Right lung (tissue), 5 donors: ENCODE measurements around the gene FITM1. TPM values are rescaled to one million over a fixed set of nuclear protein-coding genes. Genes with fewer than 3 reads are reported as not detected.
"Not testable (repeated sequence)": the region's sequence is repeated elsewhere in the genome, so short reads cannot be mapped to it uniquely, and the experiment has no call there.

ENCODE experiments used
- DNase-seq, 2 donors: peaks; one replicate each; pipeline ENCODE4 v3.0.0-alpha.2; 2013
- polyA plus RNA-seq, 5 donors: library from polyadenylated mRNA; unstranded; fragments of 120-200 nt; gene quantifications; one replicate each; pipeline versions ENCODE4 v1.2.1 to v1.2.3, GENCODE V29; 2013; ENCODE audit warnings: inconsistent platforms in 1 of 5, low replicate concordance in 1 of 5; ENCODE audit not compliant: insufficient read length in 5 of 5, insufficient read depth in 1 of 5

FITM1 gene
- polyA plus RNA-seq, 5 donors, result 0.60 to 9.4 (median 1.1) TPM

- no peak for DNase-seq
Observed at GRCh38 chr14:24096545-24097181, 33.8 kb upstream of the FITM1 start.

- no peak for DNase-seq
Observed at GRCh38 chr14:24098229-24098926, 32.1 kb upstream of the FITM1 start.

- DNase-seq, result no peak
Observed at GRCh38 chr14:24098927-24099813, 31.3 kb upstream of the FITM1 start.

GRCh38 chr14:24100197-24100981, 30.1 kb upstream of the FITM1 start:
- no peak for DNase-seq

- DNase-seq, result no peak
Observed at GRCh38 chr14:24100982-24101494, 29.4 kb upstream of the FITM1 start.

- no peak for DNase-seq
Observed at GRCh38 chr14:24102357-24103048, 28.0 kb upstream of the FITM1 start.

GRCh38 chr14:24103451-24103850, 27.0 kb upstream of the FITM1 start:
- no peak for DNase-seq

GRCh38 chr14:24105609-24106239, 24.7 kb upstream of the FITM1 start:
- not testable (repeated sequence) for DNase-seq

- DNase-seq, result no peak
Observed at GRCh38 chr14:24106672-24107271, 23.7 kb upstream of the FITM1 start.

GRCh38 chr14:24108336-24108874, 22.1 kb upstream of the FITM1 start:
- no peak for DNase-seq

- no peak for DNase-seq
Observed at GRCh38 chr14:24110060-24110459, 20.4 kb upstream of the FITM1 start.

- DNase-seq, result no peak
Observed at GRCh38 chr14:24110523-24110922, 19.9 kb upstream of the FITM1 start.

GRCh38 chr14:24113379-24113800, 17.1 kb upstream of the FITM1 start:
- peak in 1 of 2 donors; percentile 36 for DNase-seq

GRCh38 chr14:24113801-24114531, 16.5 kb upstream of the FITM1 start:
- DNase-seq, result peak in 1 of 2 donors; percentile 92

GRCh38 chr14:24114532-24115421, 15.7 kb upstream of the FITM1 start, which contains the start of the genes DCAF11 and NRL:
TSS of gene DCAF11 (plus strand) at chr14:24114777. CDS start at chr14:24115595, 818 bp downstream.
TSS of gene NRL (minus strand) at chr14:24114949. CDS start at chr14:24082848, 32,101 bp downstream.
- peak; percentile 100 for DNase-seq

- DNase-seq, result no peak
Observed at GRCh38 chr14:24115422-24116127, 14.9 kb upstream of the FITM1 start.
